ENCODE measurements around the gene SATB2.

Gene SATB2

DNA sequence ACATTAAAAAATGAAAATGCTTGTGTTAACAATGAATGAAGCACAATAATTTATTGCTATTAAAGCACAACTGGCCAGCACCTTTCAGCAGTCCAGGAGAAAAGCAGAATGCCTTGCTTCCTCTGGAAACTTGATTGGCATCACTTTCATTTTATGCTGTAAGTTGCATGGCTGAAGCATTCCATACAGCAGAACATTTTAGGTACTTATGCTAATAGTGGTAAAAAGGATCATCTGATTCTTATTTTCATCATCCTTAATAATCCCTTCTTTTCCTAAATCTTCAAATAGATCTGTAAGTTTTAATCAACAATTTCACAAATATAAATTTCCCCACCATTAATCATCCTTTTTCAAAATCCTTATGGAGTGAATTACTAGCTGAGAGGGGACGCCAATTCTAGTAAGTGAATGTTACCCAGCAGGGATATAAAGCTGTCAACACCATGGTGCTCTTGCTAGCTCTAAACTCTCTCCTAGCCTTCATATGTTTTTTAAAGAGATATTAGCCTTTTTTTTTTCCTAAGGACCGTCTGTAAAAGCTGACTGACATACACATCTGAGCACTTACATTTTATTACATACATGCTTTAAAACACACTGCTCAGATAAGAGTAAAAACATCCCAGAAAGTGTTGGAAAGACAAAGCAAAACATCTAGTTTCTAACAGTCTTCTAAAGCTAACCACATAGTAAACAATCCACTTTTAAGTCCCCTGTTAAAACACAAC, 5.3 kb downstream of the SATB2 start:
- no peak for DNase-seq (ENCODE audit: low read depth in 2 of 3, low spot score in 1 of 3)

- DNase-seq (ENCODE audit: low read depth in 2 of 3, low spot score in 1 of 3) = no peak
Measured at GRCh38 chr2:199449956-199450355, 7.8 kb downstream of the SATB2 start.

DNA sequence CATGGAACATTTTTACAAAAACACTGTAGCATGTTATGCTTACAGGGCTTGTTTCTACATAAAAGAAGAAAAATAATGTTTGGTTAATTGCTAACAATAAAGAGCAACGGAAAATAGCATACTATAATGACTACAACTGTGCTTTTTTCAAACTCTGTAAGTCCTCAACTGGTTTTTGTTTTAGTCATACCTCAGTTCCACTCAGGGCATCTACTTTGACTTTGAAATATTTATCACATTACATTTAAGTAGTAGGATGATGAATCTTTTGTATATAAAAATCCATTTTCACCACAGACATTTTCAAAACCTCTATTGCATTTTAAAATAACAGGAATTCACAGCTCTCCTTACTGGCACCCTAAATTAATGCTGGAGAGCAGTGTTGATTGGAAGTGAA, 8.3 kb downstream of the SATB2 start:
- DNase-seq (ENCODE audit: low read depth in 2 of 3, low spot score in 1 of 3) = no peak

GRCh38 chr2:199446996-199447576, 10.7 kb downstream of the SATB2 start:
- no peak for DNase-seq (ENCODE audit: low read depth in 2 of 3, low spot score in 1 of 3)

- no peak for DNase-seq (ENCODE audit: low read depth in 2 of 3, low spot score in 1 of 3)
Measured at GRCh38 chr2:199444749-199445148, 13.0 kb downstream of the SATB2 start.

GRCh38 chr2:199443589-199444130, 14.1 kb downstream of the SATB2 start:
- no peak for DNase-seq (ENCODE audit: low read depth in 2 of 3, low spot score in 1 of 3)

DNA sequence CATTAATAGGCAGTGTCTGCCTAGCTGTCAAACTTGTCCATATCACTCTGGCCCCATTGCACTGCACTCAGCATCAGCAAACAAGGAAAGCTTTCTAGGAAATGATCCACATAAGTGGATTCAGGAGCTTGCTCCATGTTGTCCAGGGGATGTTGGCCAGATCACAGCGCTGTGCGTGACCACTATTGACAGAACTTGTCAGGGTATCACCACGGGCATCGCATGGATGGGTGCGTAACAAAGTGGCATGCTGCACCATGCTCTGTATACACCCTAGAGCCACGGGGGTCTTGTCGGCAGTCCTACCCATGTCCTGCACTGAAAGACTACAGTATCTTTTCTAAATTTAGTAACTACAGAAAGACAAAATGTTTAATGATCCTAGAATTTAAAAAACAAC, 15.6 kb downstream of the SATB2 start:
- DNase-seq (ENCODE audit: low read depth in 2 of 3, low spot score in 1 of 3) = no peak

- no peak for DNase-seq (ENCODE audit: low read depth in 2 of 3, low spot score in 1 of 3)
Measured at GRCh38 chr2:199441759-199442158, 16.0 kb downstream of the SATB2 start.

DNA sequence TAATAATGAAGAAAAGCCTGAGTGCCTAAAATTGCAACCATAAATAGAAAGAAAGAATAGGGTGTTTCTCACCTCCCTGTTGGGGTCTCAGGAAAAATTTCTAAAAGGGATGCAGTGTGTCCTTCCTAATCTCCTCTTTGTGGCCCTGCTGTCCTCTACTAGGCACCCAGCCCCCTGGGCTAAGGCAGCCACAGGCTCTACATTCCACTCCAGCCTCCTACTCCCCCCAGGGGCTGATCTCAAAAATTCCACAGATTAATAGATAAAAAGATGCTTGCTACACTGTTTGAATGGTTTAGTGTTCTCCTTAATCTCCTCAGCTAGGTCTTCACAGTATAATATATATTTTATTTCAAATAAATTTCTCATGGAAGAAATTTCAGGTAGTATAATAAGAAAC, 17.6 kb downstream of the SATB2 start:
- DNase-seq (ENCODE audit: low read depth in 2 of 3, low spot score in 1 of 3) = no peak

- DNase-seq (ENCODE audit: low read depth in 2 of 3, low spot score in 1 of 3) = no peak
Measured at GRCh38 chr2:199439542-199439941, 18.2 kb downstream of the SATB2 start.

GRCh38 chr2:199439066-199439465, 18.7 kb downstream of the SATB2 start:
- no peak for DNase-seq (ENCODE audit: low read depth in 2 of 3, low spot score in 1 of 3)

GRCh38 chr2:199434555-199434954, 23.2 kb downstream of the SATB2 start:
- no peak for DNase-seq (ENCODE audit: low read depth in 2 of 3, low spot score in 1 of 3)

- no peak for DNase-seq (ENCODE audit: low read depth in 2 of 3, low spot score in 1 of 3)
Measured at GRCh38 chr2:199433204-199433832, 24.4 kb downstream of the SATB2 start.

GRCh38 chr2:199431746-199432213, 26.0 kb downstream of the SATB2 start:
- DNase-seq (ENCODE audit: low read depth in 2 of 3, low spot score in 1 of 3) = no peak

DNA sequence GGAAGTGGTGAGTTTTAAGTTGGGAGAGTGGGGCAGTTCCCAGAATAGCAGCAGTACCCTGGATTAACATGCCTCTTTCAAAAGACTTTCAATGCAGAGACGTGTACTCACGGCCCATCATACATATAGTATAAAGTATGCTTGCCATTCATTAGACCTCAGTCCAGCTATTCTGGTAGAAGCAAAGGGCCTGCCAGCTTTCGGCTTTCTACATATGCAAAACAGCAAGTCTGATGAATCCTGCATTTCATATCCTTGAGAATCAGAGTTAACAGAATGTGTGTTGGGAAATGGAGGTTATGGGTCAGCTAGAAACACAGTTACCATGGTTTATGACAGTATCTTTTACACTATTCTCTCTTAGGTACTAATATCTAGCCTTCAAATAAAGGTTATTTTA, 27.5 kb downstream of the SATB2 start:
- no peak for DNase-seq (ENCODE audit: low read depth in 2 of 3, low spot score in 1 of 3)

DNA sequence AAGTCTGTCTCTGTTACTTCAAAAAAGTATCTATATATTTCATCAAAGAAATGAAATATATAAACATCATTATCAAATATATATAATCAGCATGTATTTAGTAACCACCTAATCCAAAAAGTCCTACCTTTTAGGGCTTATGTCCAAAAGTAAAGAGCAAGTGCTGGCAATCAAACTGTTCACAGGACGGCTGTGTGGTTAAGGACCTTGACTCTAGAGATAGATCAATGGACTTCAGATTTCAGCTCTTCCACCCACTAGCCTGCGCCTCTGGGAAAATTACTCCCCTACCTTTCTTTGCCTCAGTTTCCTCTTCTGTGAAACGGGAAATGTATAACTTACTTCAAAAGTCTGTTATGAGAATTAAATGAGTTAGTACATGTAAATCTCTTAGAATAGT, 29.4 kb downstream of the SATB2 start:
- DNase-seq (ENCODE audit: low read depth in 2 of 3, low spot score in 1 of 3) = no peak

GRCh38 chr2:199424160-199424559, 33.6 kb downstream of the SATB2 start:
- DNase-seq (ENCODE audit: low read depth in 2 of 3, low spot score in 1 of 3) = no peak

GRCh38 chr2:199419428-199419827, 38.3 kb downstream of the SATB2 start:
- DNase-seq (ENCODE audit: low read depth in 2 of 3, low spot score in 1 of 3) = no peak

DNA sequence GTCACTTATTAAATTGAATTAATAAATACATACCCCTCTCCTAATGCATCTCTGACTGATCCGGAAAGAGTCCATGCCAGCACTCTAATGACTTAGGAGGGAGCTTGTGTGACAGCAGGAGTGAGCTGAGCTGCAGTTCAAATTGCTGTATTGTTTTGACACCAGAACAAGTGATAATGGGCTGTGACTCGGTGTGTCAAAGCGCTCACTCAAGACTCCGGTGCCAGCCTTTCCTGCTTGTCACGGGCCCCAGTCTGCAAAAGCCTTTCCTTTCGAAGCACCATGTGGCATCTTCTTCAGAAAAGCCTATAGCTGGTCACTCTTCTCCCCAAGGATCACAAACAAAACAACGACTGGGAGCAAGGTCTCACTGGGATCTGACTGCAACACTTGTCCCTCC, 43.3 kb downstream of the SATB2 start:
- no peak for DNase-seq (ENCODE audit: low read depth in 2 of 3, low spot score in 1 of 3)

DNA sequence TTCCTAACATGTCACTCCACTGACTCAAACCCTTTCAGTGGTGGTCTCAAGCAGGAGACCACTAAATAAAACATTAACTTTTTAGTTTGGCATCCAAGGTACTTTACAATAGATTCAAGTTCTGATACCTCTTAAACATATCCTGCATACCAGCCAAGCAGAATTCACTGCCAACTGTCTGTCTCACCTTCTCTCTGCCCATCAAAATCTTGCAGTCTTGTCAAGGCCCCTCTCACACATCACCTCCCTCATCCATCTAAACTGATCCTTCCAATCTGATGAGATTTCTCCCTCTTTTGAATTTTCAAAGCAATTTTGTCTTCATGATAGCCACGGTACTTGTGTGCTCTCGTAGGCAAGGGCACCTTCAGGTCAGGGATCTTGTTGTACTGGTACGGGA, 43.7 kb downstream of the SATB2 start:
- DNase-seq (ENCODE audit: low read depth in 2 of 3, low spot score in 1 of 3) = no peak

DNA sequence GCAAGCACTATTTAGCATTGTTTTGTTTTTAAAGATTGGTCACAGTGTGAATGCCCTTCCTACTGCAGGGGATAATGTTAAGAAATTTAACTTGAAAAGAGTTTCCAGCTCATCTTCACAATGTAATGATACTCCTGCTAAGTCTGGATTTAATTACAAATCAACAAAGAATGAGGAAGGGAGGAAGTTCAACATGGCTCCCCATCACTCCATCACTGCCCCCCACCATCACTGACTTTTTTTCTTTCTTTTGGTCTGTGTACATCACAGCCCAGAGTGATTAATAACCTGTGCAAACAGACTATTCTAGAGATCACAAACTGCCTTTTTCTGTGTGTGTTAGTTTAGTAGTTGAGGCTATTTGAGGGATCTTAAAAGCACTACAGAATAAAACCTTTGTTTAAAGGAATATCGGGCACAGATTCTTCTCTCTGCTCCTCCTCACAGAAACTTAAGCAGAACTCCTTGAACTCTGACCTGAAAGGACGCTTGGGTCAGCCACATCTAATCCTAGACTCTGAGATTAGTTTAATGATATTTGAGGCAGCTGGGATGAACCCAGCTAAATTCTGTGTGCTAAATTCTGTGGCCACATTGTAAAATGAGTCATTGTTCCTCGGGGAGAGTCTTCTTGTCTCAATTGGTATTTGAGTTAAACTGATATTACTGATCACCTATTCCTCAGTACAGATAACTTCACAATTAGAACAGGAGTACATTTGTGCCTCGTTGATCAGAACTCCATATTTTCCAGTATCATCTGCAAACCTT, 47.8 kb downstream of the SATB2 start:
- DNase-seq (ENCODE audit: low read depth in 2 of 3, low spot score in 1 of 3) = no peak

- DNase-seq (ENCODE audit: low read depth in 2 of 3, low spot score in 1 of 3) = no peak
Measured at GRCh38 chr2:199407421-199407820, 50.3 kb downstream of the SATB2 start.
